ENCODE results near the gene SORCS1.

SORCS1 gene

DNA sequence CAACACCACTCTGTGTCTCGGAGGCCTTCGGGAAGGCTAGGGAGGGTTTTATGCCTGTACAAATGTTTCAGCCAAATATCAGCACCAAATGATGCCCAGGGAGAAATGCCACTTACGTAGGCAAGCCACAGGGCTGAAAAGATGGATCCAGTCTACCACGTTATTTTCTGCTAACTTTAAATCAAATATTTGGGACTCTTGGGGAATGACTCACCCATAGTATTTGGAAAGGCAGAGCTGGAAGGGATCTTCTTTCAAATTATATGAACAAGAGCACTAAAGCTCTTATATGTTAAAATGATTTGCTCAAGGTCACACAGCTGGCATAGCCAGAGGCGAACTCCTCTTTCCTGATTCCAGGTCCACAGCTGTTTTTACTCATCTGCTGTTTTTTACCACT lies 591.4 kb downstream of the SORCS1 start:
- TF ChIP-seq CTCF (IDR thresholded peaks at IDR 0.05) = no peak
- Histone ChIP-seq H3K4me1 (no peaks in the 10 kb centered on the region), H3K4me2 (ENCODE audit: low read length) (no peak overlapping the region), H3K9me3 (ENCODE audit: control insufficient read depth, low read length) (no peaks in the 10 kb centered on the region), H3K4me3 (ENCODE audit: low read depth, low read length) (no peak overlapping the region), H3K27me3 (ENCODE audit: control insufficient read depth, insufficient read depth, low read length) (no peaks in the 10 kb centered on the region), H3K9ac (no peak overlapping the region), H3K27ac (no peak overlapping the region), H2AFZ (no peak overlapping the region), H3K79me2 (no peaks in the 10 kb centered on the region), H3K36me3 (ENCODE audit: control insufficient read depth, insufficient read depth, low read length) (no peaks in the 10 kb centered on the region)

GRCh38 chr10:106571192-106571946 lies 593.1 kb downstream of the SORCS1 start:
- Histone ChIP-seq H2AFZ (no peak overlapping the region), H3K27me3 (ENCODE audit: control insufficient read depth, insufficient read depth, low read length) (no peaks in the 10 kb centered on the region), H3K9ac (no peak overlapping the region), H3K27ac (no peak overlapping the region), H3K9me3 (ENCODE audit: control insufficient read depth, low read length) (no peaks in the 10 kb centered on the region), H3K4me3 (ENCODE audit: low read depth, low read length) (no peak overlapping the region), H3K4me2 (ENCODE audit: low read length) (no peak overlapping the region), H3K36me3 (ENCODE audit: control insufficient read depth, insufficient read depth, low read length) (no peaks in the 10 kb centered on the region), H3K4me1 (no peaks in the 10 kb centered on the region), H3K79me2 (no peaks in the 10 kb centered on the region)
- TF ChIP-seq CTCF (IDR thresholded peaks at IDR 0.05) = no peak

GRCh38 chr10:106570268-106570667 lies 594.2 kb downstream of the SORCS1 start:
- Histone ChIP-seq H3K9me3 (ENCODE audit: control insufficient read depth, low read length) (no peaks in the 10 kb centered on the region), H3K79me2 (no peaks in the 10 kb centered on the region), H3K36me3 (ENCODE audit: control insufficient read depth, insufficient read depth, low read length) (no peaks in the 10 kb centered on the region), H3K4me3 (ENCODE audit: low read depth, low read length) (no peak overlapping the region), H3K27ac (no peak overlapping the region), H3K27me3 (ENCODE audit: control insufficient read depth, insufficient read depth, low read length) (no peaks in the 10 kb centered on the region), H3K4me2 (ENCODE audit: low read length) (no peak overlapping the region), H3K4me1 (no peaks in the 10 kb centered on the region), H2AFZ (no peak overlapping the region), H3K9ac (no peak overlapping the region)
- no peak for TF ChIP-seq CTCF (IDR thresholded peaks at IDR 0.05)

DNA sequence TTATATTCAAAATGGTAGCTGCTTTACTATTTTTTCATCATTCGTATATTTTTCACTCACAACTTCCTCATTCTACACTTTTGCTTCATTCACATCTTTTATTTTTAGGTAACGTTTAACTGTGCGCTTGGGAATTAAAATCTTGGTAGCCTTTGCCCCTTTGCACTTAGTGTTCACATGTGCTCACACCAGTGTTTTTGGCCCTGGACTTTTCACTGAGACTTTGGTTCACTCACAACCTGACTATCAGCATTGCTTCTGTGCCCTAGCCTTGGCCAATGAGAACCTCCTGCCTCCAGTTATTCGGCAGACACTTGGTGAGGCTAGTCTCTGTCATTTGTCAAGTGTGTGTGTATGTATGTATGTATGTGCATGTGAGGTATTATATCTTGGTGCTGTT lies 596.9 kb downstream of the SORCS1 start:
- Histone ChIP-seq H3K4me1 (no peaks in the 10 kb centered on the region), H2AFZ (no peak overlapping the region), H3K27me3 (ENCODE audit: control insufficient read depth, insufficient read depth, low read length) (no peaks in the 10 kb centered on the region), H3K9ac (no peak overlapping the region), H3K36me3 (ENCODE audit: control insufficient read depth, insufficient read depth, low read length) (no peaks in the 10 kb centered on the region), H3K9me3 (ENCODE audit: control insufficient read depth, low read length) (no peaks in the 10 kb centered on the region), H3K4me2 (ENCODE audit: low read length) (no peak overlapping the region), H3K27ac (no peak overlapping the region), H3K4me3 (ENCODE audit: low read depth, low read length) (no peak overlapping the region), H3K79me2 (no peaks in the 10 kb centered on the region)
- TF ChIP-seq CTCF (IDR thresholded peaks at IDR 0.05) = no peak

DNA sequence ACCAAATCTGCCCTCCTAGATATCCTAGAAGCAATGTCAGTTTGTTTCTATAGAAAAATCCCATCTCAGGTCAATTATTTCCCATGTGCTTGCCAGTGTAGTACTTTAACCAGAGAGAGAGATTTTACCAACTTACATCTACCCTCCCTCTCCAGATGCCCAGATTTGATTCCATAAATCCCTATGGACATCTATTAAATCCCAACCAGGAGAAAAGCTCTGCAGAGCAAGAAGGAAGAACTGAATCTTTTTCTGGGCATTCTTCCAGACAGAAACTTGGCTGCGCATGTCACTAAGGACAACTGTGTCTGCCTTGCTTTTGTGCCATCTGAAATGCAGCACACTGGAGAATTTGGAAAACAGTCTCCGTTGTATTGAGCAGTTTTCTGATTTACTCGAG lies 597.6 kb downstream of the SORCS1 start:
- H2AFZ ChIP-seq = no peak overlapping the region
- no peaks in the 10 kb centered on the region for H3K27me3 ChIP-seq (ENCODE audit: control insufficient read depth, insufficient read depth, low read length)
- no peak overlapping the region for H3K27ac ChIP-seq
- H3K4me2 ChIP-seq (ENCODE audit: low read length) = no peak overlapping the region
- TF ChIP-seq CTCF (IDR thresholded peaks at IDR 0.05) = no peak
- no peaks in the 10 kb centered on the region for H3K79me2 ChIP-seq
- no peaks in the 10 kb centered on the region for H3K36me3 ChIP-seq (ENCODE audit: control insufficient read depth, insufficient read depth, low read length)
- no peaks in the 10 kb centered on the region for H3K4me1 ChIP-seq
- H3K4me3 ChIP-seq (ENCODE audit: low read depth, low read length) = no peak overlapping the region
- no peak overlapping the region for H3K9ac ChIP-seq
- H3K9me3 ChIP-seq (ENCODE audit: control insufficient read depth, low read length) = no peaks in the 10 kb centered on the region
